Measurements from ENCODE around the gene KCNK1. TPM values are rescaled to one million over a fixed set of nuclear protein-coding genes. Genes with fewer than 3 reads are reported as not detected.

The KCNK1 gene
- polyA plus RNA-seq, 1 donor from 2014 or later = 1.8 TPM

- no peak for TF ChIP-seq EP300 (conservative IDR thresholded peaks at IDR 0.05; ENCODE audit: poor library complexity, severe bottlenecking)
- no peak overlapping the region for H3K27ac ChIP-seq (ENCODE audit: low read length)
These were observed 25.7 kb upstream of the KCNK1 start for GRCh38 chr1:233587958-233588799.

GRCh38 chr1:233597489-233597901, 16.4 kb upstream of the KCNK1 start:
- Histone ChIP-seq H3K9ac (ENCODE audit: low read length) (no peak overlapping the region), H4K20me1 (ENCODE audit: insufficient read depth) (no peaks in the 10 kb centered on the region), H3K4me2 (ENCODE audit: low read length) (peak overlapping the region; percentile 2), H3K79me2 (replicated peaks; ENCODE audit: insufficient read depth, low read length) (no peaks in the 10 kb centered on the region), H3K27ac (ENCODE audit: low read length) (peak overlapping the region; percentile 17), H3K4me3 (ENCODE audit: low read length) (peak overlapping the region; percentile 9), H3K27me3 (ENCODE audit: insufficient read depth, low read depth, low read length) (no peaks in the 10 kb centered on the region), H3K36me3 (ENCODE audit: insufficient read depth, low read length) (no peaks in the 10 kb centered on the region), H3F3A (ENCODE audit: insufficient read depth, low read length, poor library complexity, severe bottlenecking) (no peaks in the 10 kb centered on the region), H3K9me3 (ENCODE audit: low read length) (no peaks in the 10 kb centered on the region), H3K9me2 (ENCODE audit: insufficient read depth, low read length) (no peaks in the 10 kb centered on the region), H2AFZ (ENCODE audit: low read depth, low read length) (no peak overlapping the region)
- TF ChIP-seq TAF1 (IDR thresholded peaks at IDR 0.05; ENCODE audit: low read depth) (no peak), SMC3 (conservative IDR thresholded peaks at IDR 0.05; ENCODE audit: poor library complexity) (no peak), EP300 (conservative IDR thresholded peaks at IDR 0.05; ENCODE audit: poor library complexity, severe bottlenecking) (no peak), MXI1 (conservative IDR thresholded peaks at IDR 0.05; ENCODE audit: poor library complexity, severe bottlenecking) (no peak), RAD21 (conservative IDR thresholded peaks at IDR 0.05) (no peak), EZH2 (IDR thresholded peaks at IDR 0.05; ENCODE audit: borderline replicate concordance, insufficient read depth, low read length, poor library complexity, severe bottlenecking) (no peak)
- TF ChIP-seq, protein P1, sequence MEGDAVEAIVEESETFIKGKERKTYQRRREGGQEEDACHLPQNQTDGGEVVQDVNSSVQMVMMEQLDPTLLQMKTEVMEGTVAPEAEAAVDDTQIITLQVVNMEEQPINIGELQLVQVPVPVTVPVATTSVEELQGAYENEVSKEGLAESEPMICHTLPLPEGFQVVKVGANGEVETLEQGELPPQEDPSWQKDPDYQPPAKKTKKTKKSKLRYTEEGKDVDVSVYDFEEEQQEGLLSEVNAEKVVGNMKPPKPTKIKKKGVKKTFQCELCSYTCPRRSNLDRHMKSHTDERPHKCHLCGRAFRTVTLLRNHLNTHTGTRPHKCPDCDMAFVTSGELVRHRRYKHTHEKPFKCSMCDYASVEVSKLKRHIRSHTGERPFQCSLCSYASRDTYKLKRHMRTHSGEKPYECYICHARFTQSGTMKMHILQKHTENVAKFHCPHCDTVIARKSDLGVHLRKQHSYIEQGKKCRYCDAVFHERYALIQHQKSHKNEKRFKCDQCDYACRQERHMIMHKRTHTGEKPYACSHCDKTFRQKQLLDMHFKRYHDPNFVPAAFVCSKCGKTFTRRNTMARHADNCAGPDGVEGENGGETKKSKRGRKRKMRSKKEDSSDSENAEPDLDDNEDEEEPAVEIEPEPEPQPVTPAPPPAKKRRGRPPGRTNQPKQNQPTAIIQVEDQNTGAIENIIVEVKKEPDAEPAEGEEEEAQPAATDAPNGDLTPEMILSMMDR (IDR thresholded peaks at IDR 0.05; ENCODE audit: poor library complexity, severe bottlenecking) = no peak

More at GRCh38 chr1:233587958-233588799, 25.7 kb upstream of the KCNK1 start:
- peak overlapping the region; percentile 14 for H3K4me3 ChIP-seq (ENCODE audit: low read length)
- no peaks in the 10 kb centered on the region for H3K9me2 ChIP-seq (ENCODE audit: insufficient read depth, low read length)
- peaks cover 28% of the 10 kb centered on the region for H3K27me3 ChIP-seq (ENCODE audit: insufficient read depth, low read depth, low read length)
- H3K4me2 ChIP-seq (ENCODE audit: low read length) = no peak overlapping the region
- H3F3A ChIP-seq (ENCODE audit: insufficient read depth, low read length, poor library complexity, severe bottlenecking) = no peaks in the 10 kb centered on the region
- H2AFZ ChIP-seq (ENCODE audit: low read depth, low read length) = no peak overlapping the region
- H3K79me2 ChIP-seq (replicated peaks; ENCODE audit: insufficient read depth, low read length) = no peaks in the 10 kb centered on the region
- no peak overlapping the region for H3K9ac ChIP-seq (ENCODE audit: low read length)
- no peaks in the 10 kb centered on the region for H4K20me1 ChIP-seq (ENCODE audit: insufficient read depth)
- no peaks in the 10 kb centered on the region for H3K36me3 ChIP-seq (ENCODE audit: insufficient read depth, low read length)
- peaks cover 6% of the 10 kb centered on the region for H3K9me3 ChIP-seq (ENCODE audit: low read length)

GRCh38 chr1:233598891-233599541, 14.9 kb upstream of the KCNK1 start:
- Histone ChIP-seq H3K36me3 (ENCODE audit: insufficient read depth, low read length) (no peaks in the 10 kb centered on the region), H3K9me2 (ENCODE audit: insufficient read depth, low read length) (no peaks in the 10 kb centered on the region), H3K9me3 (ENCODE audit: low read length) (no peaks in the 10 kb centered on the region), H3K4me3 (ENCODE audit: low read length) (no peak overlapping the region), H2AFZ (ENCODE audit: low read depth, low read length) (no peak overlapping the region), H3F3A (ENCODE audit: insufficient read depth, low read length, poor library complexity, severe bottlenecking) (no peaks in the 10 kb centered on the region), H4K20me1 (ENCODE audit: insufficient read depth) (no peaks in the 10 kb centered on the region), H3K4me2 (ENCODE audit: low read length) (no peak overlapping the region), H3K27me3 (ENCODE audit: insufficient read depth, low read depth, low read length) (no peaks in the 10 kb centered on the region), H3K9ac (ENCODE audit: low read length) (no peak overlapping the region), H3K27ac (ENCODE audit: low read length) (no peak overlapping the region), H3K79me2 (replicated peaks; ENCODE audit: insufficient read depth, low read length) (no peaks in the 10 kb centered on the region)
- TF ChIP-seq POLR2AphosphoS5 (IDR thresholded peaks at IDR 0.05) = peak; percentile 15
- TF ChIP-seq EZH2 (IDR thresholded peaks at IDR 0.05; ENCODE audit: borderline replicate concordance, insufficient read depth, low read length, poor library complexity, severe bottlenecking) = no peak
- peak; percentile 71 for TF ChIP-seq EP300 (conservative IDR thresholded peaks at IDR 0.05; ENCODE audit: poor library complexity, severe bottlenecking)
